ENCODE data around the gene EFCAB5.
"Not testable (repeated sequence)": the region's sequence is repeated elsewhere in the genome, so short reads cannot be mapped to it uniquely, and the experiment has no call there.

The EFCAB5 gene

GRCh38 chr17:29941334-29941733 is at the start of gene EFCAB5:
Gene EFCAB5 (plus strand): TSS chr17:29941634. CDS start chr17:29941797, 163 bp downstream.
- DNase-seq (ENCODE audit: low read depth in 3 of 3) = no peak

- no peak for DNase-seq (ENCODE audit: low read depth in 3 of 3)
Measured at GRCh38 chr17:29892201-29892600, 49.2 kb upstream of the EFCAB5 start.

GRCh38 chr17:29897136-29897535 is 44.3 kb upstream of the EFCAB5 start:
- not testable (repeated sequence) for DNase-seq (ENCODE audit: low read depth in 3 of 3)

- DNase-seq (ENCODE audit: low read depth in 3 of 3) = no peak
Measured at GRCh38 chr17:29903471-29903870, 38.0 kb upstream of the EFCAB5 start.

GRCh38 chr17:29905086-29905878 is 36.2 kb upstream of the EFCAB5 start:
- DNase-seq (ENCODE audit: low read depth in 3 of 3) = no peak

GRCh38 chr17:29905879-29906167 is 35.6 kb upstream of the EFCAB5 start:
- no peak for DNase-seq (ENCODE audit: low read depth in 3 of 3)

- no peak for DNase-seq (ENCODE audit: low read depth in 3 of 3)
Measured at GRCh38 chr17:29906969-29907368, 34.5 kb upstream of the EFCAB5 start.

- no peak for DNase-seq (ENCODE audit: low read depth in 3 of 3)
Measured at GRCh38 chr17:29909236-29910003, 32.0 kb upstream of the EFCAB5 start.

GRCh38 chr17:29911641-29912177 is 29.7 kb upstream of the EFCAB5 start:
- no peak for DNase-seq (ENCODE audit: low read depth in 3 of 3)

GRCh38 chr17:29914819-29915537 is 26.5 kb upstream of the EFCAB5 start:
- DNase-seq (ENCODE audit: low read depth in 3 of 3) = no peak

- DNase-seq (ENCODE audit: low read depth in 3 of 3) = no peak
Measured at GRCh38 chr17:29918016-29918415, 23.4 kb upstream of the EFCAB5 start.

- DNase-seq (ENCODE audit: low read depth in 3 of 3) = no peak
Measured at GRCh38 chr17:29918922-29919856, 22.2 kb upstream of the EFCAB5 start.

- no peak for DNase-seq (ENCODE audit: low read depth in 3 of 3)
Measured at GRCh38 chr17:29924786-29925185, 16.6 kb upstream of the EFCAB5 start.

- no peak for DNase-seq (ENCODE audit: low read depth in 3 of 3)
Measured at GRCh38 chr17:29927546-29927945, 13.9 kb upstream of the EFCAB5 start.

- peak in 1 of 3 donors; percentile 36 for DNase-seq (ENCODE audit: low read depth in 3 of 3)
Measured at GRCh38 chr17:29929006-29929532, 12.4 kb upstream of the EFCAB5 start.

GRCh38 chr17:29929533-29930408 is 11.7 kb upstream of the EFCAB5 start, which contains the start of gene SSH2:
Gene SSH2 (minus strand): TSS chr17:29930228. CDS start chr17:29930000, 228 bp downstream.
- peak; percentile 76 to 85 (median 78) for DNase-seq (ENCODE audit: low read depth in 3 of 3)

GRCh38 chr17:29930409-29931010 is 10.9 kb upstream of the EFCAB5 start:
- DNase-seq (ENCODE audit: low read depth in 3 of 3) = no peak

- peak; percentile 28 to 55 (median 42) for DNase-seq (ENCODE audit: low read depth in 3 of 3)
Measured at GRCh38 chr17:29931231-29931932, 10.1 kb upstream of the EFCAB5 start.

GRCh38 chr17:29933379-29933778 is 8.1 kb upstream of the EFCAB5 start:
- no peak for DNase-seq (ENCODE audit: low read depth in 3 of 3)
